SH-SY5Y (cell line): ENCODE data around the gene ALDH7A1.

ENCODE experiments used
- GATA2 ChIP-seq: IDR thresholded peaks from 2 replicates; pipeline ENCODE4 v1.6.1; 2011; ENCODE audit warnings: mild to moderate bottlenecking, low read depth, low read length
- GATA3 ChIP-seq: IDR thresholded peaks from 2 replicates; pipeline ENCODE4 v1.6.1; 2011; ENCODE audit warnings: low read depth, mild to moderate bottlenecking, low read length, moderate library complexity

DNA sequence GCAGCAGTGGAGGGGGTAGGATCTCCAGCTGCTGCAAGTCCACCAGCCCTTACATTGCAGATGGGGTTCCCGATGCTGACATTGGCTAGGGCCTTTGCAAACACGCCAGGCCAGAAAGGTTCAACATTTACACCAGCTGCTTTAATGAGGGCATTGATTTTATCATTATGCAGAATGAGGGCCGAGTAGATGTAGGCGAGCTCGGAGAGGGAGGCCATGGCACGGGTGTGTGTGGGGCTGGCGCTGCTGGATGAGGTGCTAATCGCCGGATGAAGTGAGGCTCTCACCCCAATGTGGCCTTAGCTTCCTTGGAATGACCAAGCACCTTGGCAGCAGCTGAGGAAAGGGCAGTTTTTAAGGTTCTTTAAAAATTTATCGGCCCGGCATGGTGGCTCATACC lies 33.1 kb upstream of the ALDH7A1 start:
- TF ChIP-seq GATA3: no peak
- no peak for TF ChIP-seq GATA2
